Left lobe of liver (tissue), 2 donors: ENCODE measurements around the gene PHF21A. TPM values are rescaled to one million over a fixed set of nuclear protein-coding genes. Genes with fewer than 3 reads are reported as not detected.
A peak's percentile ranks its signal among the peaks of the same experiment; 100 is the strongest.
"Not testable (repeated sequence)": the region's sequence is repeated elsewhere in the genome, so short reads cannot be mapped to it uniquely, and the experiment has no call there.

ENCODE experiments used
- ATAC-seq: fragments of 200-7000 bp; cut with Tn5 transposase; one replicate; pipeline ENCODE4 v1.9.1; 2020; ENCODE audit warnings: mild to moderate bottlenecking, moderate library complexity
- DNase-seq: peaks from one replicate; pipeline ENCODE4 v3.0.0-alpha.2; 2020; ENCODE audit warnings: low spot score
- total RNA-seq: library from RNA; stranded (reverse); gene quantifications from one replicate; pipeline ENCODE4 v1.2.1, GENCODE V29; 2021
- donor health status: DM: no; HTN: no; CAD: no; lungs with moderate emphysema.
- donor health status: DM: no; HTN: yes; CAD: no.

The PHF21A gene
- total RNA-seq, 1 donor from 2014 or later: 8.2 TPM

DNA sequence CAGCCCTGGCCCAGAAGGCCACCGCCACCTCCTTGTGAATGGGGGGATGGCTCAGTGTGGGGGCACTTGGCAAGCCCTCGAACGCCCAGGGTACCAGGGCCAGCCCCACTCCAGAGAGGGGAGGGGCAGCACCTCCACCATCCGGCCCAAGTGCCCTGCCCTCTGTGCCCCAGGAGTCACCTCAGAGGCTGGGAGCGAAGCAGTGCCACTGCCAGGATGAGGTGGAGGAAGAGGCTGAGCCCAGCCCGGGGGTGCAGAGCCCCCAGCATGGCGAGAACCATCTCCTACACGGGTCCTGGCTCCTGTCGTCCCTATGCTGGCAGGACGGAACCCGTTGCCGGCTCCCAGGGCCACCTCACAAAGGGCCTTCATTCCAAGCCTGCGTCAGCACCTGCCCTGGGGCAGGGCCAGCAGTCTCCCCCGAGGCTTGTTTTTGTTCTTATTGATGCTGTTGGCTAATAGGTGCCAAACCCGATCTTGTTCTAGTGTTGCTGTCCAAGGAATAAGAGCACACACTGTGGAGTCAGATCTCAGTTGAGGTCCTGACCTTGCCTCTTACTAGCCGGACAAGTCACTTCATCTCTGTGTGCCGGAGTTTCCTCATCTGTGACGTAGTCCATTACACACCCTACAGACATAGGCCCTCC lies 214.2 kb downstream of the PHF21A start, which contains the start of gene FREY1:
Gene FREY1, minus strand, starts transcription at position 307 of the 647 bp plus-strand sequence. Its CDS starts 26 bp downstream, at position 281.
- DNase-seq (no peak), ATAC-seq (peak; percentile 28)

DNA sequence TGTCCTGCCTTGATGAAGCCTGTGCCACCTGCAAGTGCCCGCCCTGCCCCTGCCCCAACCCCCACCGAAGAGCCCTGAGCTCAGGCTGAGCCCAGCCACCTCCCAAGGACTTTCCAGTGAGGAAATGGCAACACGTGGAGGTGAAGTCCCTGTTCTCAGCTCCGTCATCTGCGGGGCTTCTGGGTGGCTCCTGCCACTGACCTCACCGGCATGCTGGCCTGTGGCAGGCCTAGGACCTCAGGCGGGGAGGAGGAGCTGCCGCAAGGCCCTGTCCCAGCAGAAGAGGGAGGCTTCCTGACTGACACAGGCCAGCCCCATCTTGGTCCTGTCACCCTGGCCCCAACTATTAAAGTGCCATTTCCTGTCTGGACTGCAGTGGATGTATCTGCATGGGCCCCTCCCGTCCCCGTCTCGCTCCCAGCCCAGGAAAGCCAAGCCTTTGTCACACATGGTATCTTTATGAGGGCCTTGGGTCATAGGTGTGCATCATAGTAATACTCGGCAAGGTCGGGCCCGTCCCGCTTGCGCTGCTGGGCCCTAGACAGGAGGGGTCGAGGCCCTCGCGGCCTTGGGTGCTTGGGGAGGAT lies 215.1 kb downstream of the PHF21A start:
- DNase-seq: no peak
- ATAC-seq: peak; percentile 3

DNA sequence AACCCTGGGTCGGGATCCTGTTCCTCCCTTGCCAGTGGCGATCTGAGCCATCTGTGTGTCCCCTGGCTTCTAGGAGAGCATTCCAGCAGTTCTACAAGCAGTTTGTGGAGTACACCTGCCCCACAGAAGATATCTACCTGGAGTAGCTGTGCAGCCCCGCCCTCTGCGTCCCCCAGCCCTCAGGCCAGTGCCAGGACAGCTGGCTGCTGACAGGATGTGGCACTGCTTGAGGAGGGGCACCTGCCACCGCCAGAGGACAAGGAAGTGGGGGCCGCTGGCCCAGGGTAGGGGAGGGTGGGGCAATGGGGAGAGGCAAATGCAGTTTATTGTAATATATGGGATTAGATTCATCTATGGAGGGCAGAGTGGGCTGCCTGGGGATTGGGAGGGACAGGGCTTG lies 215.7 kb downstream of the PHF21A start:
- not testable (repeated sequence) for DNase-seq, ATAC-seq

DNA sequence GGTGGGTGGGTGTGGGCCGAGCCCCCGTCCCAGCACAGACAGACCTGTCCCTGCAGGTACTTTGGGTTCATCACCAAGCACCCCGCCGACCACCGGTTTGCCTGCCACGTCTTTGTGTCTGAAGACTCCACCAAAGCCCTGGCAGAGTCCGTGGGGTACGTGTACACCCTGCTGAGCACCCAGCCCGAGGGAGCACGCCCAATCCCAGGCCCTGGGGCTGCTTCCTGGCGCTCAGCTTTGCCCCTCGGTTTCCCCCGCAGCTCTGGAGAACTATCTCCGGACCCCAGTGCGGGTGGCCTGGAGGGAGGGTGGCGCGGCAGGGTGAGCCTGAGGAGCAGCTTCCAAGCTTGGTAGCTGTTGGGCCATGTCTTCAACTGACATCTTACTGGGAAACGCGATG lies 216.2 kb downstream of the PHF21A start:
- ATAC-seq (no peak), DNase-seq (no peak)

DNA sequence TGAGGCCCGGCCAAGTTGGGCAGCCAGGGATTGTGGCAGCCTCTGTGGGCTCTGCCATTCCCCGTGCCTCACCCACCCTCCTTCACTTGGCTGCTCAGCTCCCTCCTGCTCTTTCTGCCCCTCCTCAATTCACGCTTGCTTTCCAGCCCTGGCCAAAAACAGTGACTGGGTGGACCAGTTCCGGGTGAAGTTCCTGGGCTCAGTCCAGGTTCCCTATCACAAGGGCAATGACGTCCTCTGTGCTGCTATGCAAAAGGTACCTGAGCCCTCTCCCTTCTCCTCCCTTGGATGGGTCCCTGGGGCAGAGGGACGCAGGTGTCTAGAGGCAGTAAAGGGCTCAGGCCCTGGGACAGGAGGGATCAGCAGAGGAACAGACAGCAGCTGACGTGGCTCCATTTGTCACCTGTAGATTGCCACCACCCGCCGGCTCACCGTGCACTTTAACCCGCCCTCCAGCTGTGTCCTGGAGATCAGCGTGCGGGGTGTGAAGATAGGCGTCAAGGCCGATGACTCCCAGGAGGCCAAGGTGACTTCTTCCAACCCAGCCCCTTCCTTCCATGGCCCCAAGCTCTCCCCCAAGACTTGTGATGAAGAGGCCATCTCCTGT lies 216.8 kb downstream of the PHF21A start:
- ATAC-seq (no peak), DNase-seq (no peak)

DNA sequence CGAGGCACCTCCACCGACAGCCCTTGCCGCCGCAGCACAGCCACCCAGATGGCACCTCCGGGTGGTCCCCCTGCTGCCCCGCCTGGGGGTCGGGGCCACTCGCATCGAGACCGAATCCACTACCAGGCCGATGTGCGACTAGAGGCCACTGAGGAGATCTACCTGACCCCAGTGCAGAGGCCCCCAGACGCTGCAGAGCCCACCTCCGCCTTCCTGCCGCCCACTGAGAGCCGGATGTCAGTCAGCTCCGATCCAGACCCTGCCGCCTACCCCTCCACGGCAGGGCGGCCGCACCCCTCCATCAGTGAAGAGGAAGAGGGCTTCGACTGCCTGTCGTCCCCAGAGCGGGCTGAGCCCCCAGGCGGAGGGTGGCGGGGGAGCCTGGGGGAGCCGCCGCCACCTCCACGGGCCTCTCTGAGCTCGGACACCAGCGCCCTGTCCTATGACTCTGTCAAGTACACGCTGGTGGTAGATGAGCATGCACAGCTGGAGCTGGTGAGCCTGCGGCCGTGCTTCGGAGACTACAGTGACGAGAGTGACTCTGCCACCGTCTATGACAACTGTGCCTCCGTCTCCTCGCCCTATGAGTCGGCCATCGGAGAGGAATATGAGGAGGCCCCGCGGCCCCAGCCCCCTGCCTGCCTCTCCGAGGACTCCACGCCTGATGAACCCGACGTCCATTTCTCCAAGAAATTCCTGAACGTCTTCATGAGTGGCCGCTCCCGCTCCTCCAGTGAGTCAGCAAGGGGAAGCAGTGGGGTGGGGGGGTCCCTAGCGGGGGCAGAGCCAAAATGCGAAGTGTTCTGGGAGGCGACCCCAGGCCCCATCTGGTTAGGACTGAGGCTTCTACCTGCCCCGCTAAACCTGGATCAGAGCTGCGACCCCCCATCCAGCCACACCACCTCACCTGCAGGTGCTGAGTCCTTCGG lies 218.5 kb downstream of the PHF21A start:
- DNase-seq (no peak), ATAC-seq (no peak)

DNA sequence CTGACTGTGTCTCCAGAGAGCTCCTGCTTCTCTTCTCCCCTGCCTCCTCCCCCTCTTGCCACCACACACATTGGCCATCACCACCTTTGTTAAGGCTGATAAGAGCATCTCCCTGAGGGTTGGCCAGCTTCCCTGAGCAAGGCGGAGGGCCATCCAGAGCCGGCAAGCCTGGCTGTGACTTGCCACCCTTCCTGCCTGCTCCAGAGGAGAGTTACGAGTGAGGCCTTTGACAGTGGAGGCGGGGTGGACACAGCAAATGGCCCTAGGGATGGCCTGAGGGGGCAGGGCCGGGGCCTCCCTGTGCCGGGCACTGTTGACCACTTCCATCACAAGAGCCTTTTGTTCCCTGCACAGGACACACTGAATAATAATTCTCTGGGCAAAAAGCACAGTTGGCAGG lies 219.6 kb downstream of the PHF21A start:
- DNase-seq: no peak
- no peak for ATAC-seq

DNA sequence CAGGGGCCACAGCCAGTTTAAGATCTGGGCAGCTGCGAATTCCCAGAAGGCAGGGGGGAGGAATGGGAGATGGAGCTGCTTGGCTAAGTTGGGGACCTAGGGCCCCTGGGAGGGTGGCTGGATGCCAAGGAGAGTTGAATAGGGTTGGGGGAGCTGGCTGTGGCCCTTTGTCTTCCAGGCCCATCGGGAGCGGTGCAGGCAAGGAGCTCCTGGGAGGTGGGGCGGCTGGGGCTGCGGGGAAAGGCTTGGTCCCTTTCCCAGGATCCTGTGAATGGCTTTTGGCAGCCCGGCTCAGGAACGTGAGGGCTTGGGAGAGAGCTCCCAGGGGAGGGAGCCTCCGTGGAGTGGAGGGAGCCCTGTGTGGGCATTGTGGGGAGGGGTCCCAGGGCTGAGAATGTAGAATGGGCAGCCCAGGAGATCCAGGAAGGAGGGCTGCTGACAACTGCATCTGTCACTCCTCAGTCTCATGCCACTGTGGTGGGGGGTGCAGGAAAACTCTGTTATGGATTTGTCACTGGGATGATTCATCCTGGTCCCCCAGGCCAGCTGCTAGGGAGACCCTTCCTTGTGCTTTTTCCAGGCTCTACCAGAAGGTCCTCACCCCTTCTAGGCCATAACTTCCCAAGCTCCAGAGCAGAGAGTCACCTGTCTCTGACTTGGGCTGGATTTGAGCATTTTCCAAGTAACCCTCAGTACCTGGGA lies 220.2 kb downstream of the PHF21A start:
- ATAC-seq: peak; percentile 14
- no peak for DNase-seq

DNA sequence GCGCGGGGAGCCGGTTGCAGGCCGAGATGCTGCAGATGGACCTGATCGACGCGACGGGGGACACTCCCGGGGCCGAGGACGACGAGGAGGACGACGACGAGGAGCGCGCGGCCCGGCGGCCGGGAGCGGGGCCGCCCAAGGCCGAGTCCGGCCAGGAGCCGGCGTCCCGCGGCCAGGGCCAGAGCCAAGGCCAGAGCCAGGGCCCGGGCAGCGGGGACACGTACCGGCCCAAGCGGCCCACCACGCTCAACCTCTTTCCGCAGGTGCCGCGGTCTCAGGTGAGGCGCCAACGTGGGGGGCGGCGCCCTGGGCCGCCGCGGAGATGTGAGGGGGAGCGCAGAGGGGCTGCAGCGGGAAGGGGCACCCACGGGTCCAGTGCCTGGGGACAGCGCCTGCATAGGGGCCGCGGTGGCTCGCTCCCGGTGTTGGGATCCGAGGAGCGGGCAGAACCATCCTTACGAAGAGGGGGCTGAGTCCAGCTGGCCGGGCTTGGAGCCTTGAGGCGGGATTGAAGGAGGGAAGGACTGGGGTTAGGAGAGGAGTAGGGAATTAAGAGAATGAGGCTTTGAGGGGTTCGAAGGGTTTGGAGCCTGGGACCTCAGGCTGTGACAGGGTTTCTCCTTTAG lies 221.0 kb downstream of the PHF21A start:
- DNase-seq: not testable (repeated sequence)

DNA sequence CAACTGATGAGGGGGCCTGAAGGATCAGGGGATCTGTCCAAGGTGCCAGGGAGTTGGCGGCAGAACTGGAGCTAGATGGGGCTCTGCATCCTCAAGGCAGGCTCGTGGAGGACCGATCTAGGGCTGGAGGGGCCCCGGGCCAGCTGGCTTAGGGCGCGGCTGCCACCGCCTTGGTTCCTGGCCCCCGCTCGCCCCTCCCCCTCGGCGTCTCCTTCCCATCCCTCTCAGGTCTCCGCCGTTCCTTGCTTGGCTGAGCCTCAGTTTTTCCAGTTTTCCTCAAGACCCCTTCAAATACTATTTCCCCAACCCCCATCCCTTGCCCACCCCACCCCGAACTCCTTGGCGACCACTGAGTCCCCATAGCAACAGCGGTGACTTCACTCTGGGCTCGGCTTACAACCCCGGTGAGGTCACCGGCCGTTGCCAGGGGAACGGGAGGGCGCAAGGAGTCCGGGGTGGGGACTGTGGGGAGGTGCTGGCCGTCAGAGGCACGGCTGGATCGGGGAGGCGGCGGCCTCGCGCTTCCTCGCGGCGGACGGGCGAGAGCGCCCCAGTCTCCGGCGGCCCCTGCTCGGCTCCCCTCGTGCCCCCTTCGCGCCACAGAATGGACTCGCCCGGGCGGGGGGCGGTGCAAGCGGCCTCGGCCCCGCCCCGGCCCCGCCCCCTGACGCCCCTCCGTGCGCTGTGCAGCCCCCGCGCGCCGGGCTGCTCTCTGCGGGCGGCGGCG lies 221.6 kb downstream of the PHF21A start:
- peak; percentile 74 for DNase-seq
- ATAC-seq: peak; percentile 81

More for the DNA sequence above, 221.0 kb downstream of the PHF21A start:
- ATAC-seq: peak; percentile 46

DNA sequence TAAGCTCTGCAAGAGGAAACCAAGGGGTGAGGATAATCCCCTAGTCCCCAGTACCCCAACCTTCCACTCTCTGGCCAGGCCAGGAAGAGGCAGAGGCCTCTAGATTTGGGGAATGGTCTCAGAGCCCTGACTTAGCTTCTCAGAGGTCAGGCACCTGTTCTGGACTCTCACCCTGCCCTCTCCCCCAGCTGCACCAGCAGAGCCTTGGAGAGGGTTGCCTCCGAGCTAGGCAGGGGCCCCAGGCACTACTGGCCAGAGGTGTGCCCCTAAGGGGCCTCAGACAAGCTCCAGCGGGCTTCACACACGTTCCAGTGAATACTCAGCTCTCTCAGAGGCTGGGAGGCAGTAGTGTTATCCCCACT lies 222.2 kb downstream of the PHF21A start:
- ATAC-seq (no peak), DNase-seq (no peak)

DNA sequence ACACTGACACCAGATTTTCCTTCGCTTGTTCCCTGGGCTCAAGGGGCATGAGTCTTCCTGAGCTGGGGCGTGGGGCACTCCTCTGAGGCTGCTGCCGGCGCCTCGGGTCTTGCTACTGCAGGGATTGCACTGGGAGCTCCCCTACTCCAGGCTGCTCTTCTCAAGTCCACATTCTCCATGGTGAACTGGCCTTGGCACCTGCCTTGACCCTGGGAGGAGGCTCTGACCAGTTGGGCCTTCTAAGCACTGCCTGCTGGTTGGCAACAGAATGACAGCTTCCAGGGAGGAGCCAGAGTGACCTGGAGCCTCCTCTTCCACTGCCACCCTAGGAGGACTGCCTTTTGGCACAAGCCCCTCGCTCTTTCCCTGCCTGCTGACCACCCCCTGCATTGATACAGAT lies 223.7 kb downstream of the PHF21A start:
- DNase-seq (no peak), ATAC-seq (no peak)

DNA sequence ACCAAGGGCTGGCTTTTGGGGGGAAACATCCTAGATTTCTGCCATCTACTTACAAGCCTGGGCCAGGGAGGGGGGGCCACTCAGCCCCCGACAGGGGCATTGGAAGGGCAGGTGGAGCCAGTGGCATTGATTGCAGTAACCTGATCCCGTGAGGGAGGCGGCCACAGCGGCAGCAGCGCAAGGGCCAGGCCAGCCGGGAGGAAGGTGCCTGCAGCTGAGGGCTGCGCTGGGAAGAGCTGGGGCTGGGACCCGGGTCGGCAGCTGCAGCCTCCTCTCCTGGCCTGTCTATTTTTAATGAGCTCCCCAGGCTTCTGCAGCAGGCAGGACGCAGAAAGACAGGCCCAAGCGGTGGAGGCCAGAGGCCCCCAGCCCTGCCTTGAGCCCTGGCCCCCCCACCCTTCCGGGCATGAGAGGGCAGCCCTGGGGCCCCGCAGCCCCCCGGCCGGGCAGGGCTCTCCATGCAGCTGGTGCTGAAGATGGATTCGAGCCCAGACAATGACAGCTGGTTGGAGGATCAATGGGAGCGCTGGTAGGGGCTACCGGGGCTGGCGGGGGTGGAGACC lies 224.8 kb downstream of the PHF21A start:
- ATAC-seq (peak; percentile 14), DNase-seq (no peak)

DNA sequence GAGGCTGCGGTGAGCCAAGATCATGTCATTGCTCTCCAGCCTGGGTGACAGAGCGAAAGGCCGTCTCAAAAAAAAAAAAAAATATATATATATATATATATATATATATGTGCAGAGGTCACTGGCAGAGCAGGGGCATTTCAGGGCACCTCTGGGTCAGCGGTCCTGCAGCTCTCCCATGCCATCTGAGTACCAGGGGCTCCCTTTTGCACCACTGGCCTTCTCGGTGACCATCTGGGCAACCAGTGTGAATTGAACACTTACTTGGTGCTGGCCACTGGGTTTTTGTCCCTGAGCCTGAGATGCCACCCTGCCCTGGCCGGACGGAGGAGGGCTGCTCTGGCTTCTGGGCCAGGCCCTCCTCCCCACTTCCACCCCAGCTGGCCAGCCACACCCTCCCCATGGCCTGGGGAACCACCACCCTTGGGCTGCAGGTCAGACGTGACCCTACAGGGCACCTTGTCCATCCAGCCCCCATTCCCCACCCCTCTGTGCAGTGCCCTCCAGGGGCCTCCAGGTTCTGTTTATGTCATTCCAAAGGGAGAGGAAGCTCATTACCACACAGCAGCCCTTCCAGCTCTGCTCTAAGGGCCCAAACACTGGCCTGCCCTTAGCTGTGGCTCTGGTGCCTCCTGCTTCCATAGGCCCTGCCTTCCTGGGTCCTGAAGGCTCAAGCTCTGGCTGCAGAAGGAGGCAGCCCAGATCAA lies 225.5 kb downstream of the PHF21A start:
- DNase-seq: no peak
- ATAC-seq: no peak

DNA sequence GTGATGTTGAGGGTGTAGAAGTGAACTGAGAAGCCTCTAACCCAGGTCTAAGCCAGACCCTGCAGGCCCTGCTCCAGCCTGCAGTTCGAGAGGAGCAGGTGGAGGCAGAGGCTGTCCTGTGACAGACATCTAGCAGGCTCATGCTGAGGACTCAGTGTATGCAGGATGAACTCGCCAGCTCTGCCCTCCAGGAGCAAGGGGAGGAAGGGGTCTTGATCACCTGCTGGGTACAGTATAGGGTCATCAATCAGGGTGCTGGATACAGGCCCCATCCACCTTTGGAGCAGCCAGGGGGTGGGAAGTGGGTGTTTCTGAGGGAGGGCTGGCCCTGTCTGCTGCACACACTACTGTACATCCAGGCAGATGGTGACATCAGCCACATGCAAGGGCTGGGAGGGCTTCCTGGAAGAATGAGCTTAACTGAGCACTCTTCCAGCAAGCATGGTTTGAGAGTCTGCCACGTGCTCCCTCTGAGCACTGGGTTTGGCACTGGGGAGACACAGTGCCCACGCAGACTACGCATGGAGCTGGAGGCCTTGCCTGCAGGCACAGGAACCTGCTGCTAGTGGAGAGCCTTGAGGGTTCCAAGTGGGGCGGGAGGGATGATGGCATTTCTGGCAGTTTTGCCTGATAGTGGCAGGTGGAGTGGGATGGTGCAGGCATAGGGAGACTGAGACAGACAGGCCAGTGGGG lies 226.6 kb downstream of the PHF21A start:
- ATAC-seq: no peak

DNA sequence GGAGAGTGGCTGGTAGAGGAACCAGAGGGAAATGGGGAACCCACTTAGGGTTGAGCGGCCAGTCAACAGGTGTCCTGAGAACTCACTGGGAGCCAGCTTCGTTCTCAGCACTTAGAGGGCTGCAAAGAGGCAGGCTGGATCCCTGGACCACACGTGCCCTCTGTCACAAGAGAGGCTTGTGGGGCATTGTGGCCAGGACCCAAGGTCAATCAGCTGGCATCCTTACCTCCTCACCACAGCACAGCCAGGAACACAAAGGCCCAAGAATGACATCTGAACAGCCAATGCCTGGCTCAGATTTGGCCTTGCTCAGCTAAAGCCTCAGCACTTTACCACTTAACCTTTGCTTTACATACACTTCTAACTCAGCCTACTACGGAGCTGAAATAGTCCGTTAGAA lies 228.4 kb downstream of the PHF21A start:
- ATAC-seq (peak; percentile 61), DNase-seq (peak; percentile 79)

More for the DNA sequence above, 226.6 kb downstream of the PHF21A start:
- no peak for DNase-seq

DNA sequence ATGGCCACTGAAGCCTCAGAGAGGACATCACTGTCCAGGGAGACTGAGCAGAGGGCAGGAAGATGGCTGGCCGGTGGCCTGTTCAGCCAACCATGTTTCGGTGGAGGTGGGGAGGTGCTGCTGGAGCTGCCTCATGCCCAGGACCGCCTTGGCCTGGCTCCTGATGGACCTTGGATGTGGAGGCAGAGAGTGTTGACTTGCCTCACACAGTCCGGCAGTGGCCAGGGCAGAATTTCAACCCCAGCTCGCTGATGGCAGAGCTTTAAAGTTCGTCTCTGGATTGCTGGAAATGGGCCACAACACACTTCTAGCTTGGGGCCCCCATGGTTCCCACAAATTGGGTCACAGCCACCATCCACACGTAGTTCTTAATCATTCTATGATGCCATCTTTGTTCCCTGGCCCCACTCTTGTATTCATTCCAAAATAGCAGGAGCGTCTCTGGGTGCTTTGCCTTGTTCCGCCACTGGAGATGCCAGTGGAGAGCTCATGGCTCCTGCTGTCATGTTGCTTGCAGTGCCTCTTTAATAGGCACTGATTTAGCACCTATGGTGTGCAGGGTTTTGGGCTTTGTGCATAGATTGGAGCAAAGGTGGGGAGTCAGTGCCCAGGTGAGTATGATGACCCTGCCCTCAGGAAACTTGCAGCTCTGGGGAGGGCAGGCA lies 230.2 kb downstream of the PHF21A start:
- ATAC-seq (peak; percentile 88), DNase-seq (peak; percentile 93)
